ENCODE results near the gene CLMP.

- TF ChIP-seq POLR2A (IDR thresholded peaks at IDR 0.05; ENCODE audit: low read length) (no peak), GATA1 (IDR thresholded peaks at IDR 0.05; ENCODE audit: low read depth, low read length) (no peak)
These were observed 62.2 kb downstream of the CLMP start for GRCh38 chr11:123132881-123133280.
